T-helper 17 cell (primary cell): ENCODE results near the gene DNAH9. TPM values are rescaled to one million over a fixed set of nuclear protein-coding genes. Genes with fewer than 3 reads are reported as not detected.
"Not testable (repeated sequence)": the region's sequence is repeated elsewhere in the genome, so short reads cannot be mapped to it uniquely, and the experiment has no call there.

Source experiments
- ATAC-seq: fragments of 150-1000 bp; cut with Tn5 transposase; 2 replicates; pipeline ENCODE4 v1.10.0; 2021; ENCODE audit warnings: mild to moderate bottlenecking, moderate library complexity
- DNase-seq, 3 donors: peaks; one replicate each; pipeline versions ENCODE4 v3.0.0 to v3.0.0-alpha.2; 2020 to 2021
- H3K9me3 ChIP-seq: one replicate; pipeline ENCODE4 v1.7.0; 2013; ENCODE audit warnings: low read length, mild to moderate bottlenecking; ENCODE audit not compliant: control insufficient read depth, poor library complexity, severe bottlenecking
- H3K27ac Mint-ChIP-seq: one replicate; pipeline ENCODE4 v1.8.0; 2022; ENCODE audit warnings: mild to moderate bottlenecking, moderate library complexity, mixed read lengths
- H3K27me3 Mint-ChIP-seq: one replicate; pipeline ENCODE4 v1.8.0; 2022; ENCODE audit warnings: mixed read lengths
- H3K36me3 Mint-ChIP-seq: one replicate; pipeline ENCODE4 v1.8.0; 2022; ENCODE audit warnings: low read depth, mixed read lengths
- H3K4me1 Mint-ChIP-seq: one replicate; pipeline ENCODE4 v1.8.0; 2022; ENCODE audit warnings: mild to moderate bottlenecking, mixed read lengths
- H3K4me3 Mint-ChIP-seq: one replicate; pipeline ENCODE4 v1.8.0; 2022; ENCODE audit warnings: mild to moderate bottlenecking, moderate library complexity, mixed read lengths
- total RNA-seq, 4 donors: library from RNA in 2 of 4; stranded (reverse) in 2 of 4; gene quantifications; one replicate each; pipeline ENCODE4 v1.2.3 and lab custom pipeline; 2022 to 2026

DNAH9 gene
- total RNA-seq, 2 donors from 2014 or later: not detected

DNA sequence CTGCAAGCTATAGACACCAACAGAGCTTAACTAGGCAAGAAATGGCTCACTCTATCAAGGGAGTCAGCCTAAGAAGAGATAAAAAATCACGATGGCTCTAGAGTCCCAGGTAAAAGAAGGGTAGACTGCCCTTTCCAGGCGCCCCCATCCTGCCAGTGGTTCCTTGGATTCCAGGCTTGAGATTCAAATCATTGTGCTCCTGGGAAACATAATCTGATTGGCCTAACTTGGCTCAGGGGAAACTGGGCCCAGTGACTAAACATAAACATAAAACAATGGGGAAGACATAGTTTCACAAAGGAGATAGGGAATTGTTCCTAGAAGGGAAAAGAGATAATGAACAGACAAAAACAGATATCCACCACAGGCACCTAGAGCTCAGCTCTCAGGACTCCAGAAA lies 342.6 kb downstream of the DNAH9 start:
- peaks cover 2% of the 10 kb centered on the region for H3K36me3 Mint-ChIP-seq
- no peak for ATAC-seq
- no peak overlapping the region for H3K27ac Mint-ChIP-seq
- H3K4me1 Mint-ChIP-seq: no peaks in the 10 kb centered on the region
- H3K9me3 ChIP-seq: no peaks in the 10 kb centered on the region
- DNase-seq: no peak
- peaks cover 8% of the 10 kb centered on the region for H3K27me3 Mint-ChIP-seq
- H3K4me3 Mint-ChIP-seq: no peak overlapping the region

DNA sequence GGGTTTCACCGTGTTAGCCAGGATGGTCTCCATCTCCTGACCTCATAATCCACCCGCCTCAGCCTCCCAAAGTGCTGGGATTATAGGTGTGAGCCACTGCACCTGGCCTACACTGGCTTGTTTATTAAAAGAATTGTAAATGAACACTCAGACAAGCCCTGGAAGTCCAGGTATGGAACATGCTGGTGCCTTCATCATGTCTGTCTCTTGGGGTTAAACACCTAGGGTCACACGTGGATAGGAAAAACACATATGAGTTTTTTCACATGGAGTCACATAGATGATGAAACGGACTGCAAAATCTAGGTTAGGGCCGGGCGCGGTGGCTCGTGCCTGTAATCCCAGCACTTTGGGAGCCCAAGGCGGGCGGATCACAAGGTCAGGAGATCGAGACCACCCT lies 344.8 kb downstream of the DNAH9 start:
- DNase-seq, H3K4me3 Mint-ChIP-seq, H3K4me1 Mint-ChIP-seq, H3K9me3 ChIP-seq, H3K36me3 Mint-ChIP-seq, H3K27me3 Mint-ChIP-seq, H3K27ac Mint-ChIP-seq, ATAC-seq: not testable (repeated sequence)

GRCh38 chr17:11943759-11944347 lies 345.6 kb downstream of the DNAH9 start:
- Mint-ChIP-seq H3K27me3 (no peaks in the 10 kb centered on the region), H3K4me1 (no peaks in the 10 kb centered on the region), H3K36me3 (no peaks in the 10 kb centered on the region), H3K27ac (no peak overlapping the region), H3K4me3 (no peak overlapping the region)
- no peak for ATAC-seq
- H3K9me3 ChIP-seq: no peaks in the 10 kb centered on the region
- DNase-seq: no peak

DNA sequence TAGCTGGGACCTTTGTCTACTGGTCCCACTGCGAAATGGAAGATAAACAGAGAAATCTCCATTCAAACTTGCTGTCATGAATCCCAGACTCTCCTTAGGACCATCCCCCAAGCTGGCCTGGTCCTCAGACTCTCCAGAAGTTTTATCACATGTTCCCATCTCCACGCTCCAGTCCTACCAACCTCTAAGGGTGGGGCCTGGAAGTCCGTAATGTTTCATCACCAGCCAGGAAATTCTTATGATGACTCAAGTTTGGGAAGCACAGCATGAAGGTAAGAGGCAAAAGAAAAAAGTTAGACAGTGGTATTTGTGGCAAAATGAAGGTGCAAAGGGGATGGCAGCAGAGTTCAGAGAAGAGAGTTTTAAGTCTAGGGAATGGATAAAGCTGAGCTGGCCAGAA lies 346.3 kb downstream of the DNAH9 start:
- Mint-ChIP-seq H3K36me3 (no peaks in the 10 kb centered on the region), H3K4me3 (no peak overlapping the region), H3K27me3 (no peaks in the 10 kb centered on the region), H3K27ac (no peak overlapping the region), H3K4me1 (no peaks in the 10 kb centered on the region)
- no peak for ATAC-seq
- no peak for DNase-seq
- H3K9me3 ChIP-seq: no peaks in the 10 kb centered on the region

DNA sequence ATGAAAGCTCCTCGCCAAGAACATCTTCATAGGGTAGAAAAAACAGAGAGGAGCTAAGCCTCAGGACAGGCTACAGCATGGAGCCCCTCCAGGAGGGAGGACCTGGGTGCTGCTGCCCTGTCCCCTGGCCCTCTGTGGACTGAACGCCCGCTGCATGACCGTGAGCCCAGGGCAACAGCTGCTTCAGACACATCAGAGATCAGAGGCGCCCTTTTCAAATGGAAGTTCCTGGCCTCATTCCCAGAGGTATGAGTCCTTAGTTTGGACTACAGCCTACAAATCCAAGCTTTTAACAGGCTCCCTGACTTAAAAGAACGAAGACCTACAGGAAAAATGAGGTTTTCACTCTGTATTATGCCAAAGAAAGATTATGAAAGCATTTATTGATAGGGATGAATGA lies 350.5 kb downstream of the DNAH9 start:
- Mint-ChIP-seq H3K36me3 (peaks cover 4% of the 10 kb centered on the region), H3K4me3 (no peak overlapping the region)
- no peak for ATAC-seq

DNA sequence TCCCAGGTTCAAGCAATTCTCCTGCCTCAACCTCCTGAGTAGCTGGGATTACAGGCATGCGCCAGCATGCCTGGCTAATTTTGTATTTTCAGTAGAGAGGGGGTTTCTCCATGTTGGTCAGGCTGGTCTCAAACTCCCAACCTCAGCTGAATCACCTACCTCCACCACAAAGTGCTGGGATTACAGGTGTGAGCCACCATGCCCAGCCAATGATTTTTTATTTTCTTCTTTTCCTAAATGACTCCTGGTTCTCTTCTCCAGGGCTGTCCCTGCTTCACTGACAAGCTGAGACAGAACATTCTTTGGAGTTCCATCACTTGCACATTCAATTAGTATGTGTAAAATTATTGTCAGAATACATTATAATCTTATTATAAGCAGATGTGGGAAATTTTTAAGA lies 351.3 kb downstream of the DNAH9 start:
- not testable (repeated sequence) for H3K4me1 Mint-ChIP-seq, DNase-seq, H3K36me3 Mint-ChIP-seq, H3K4me3 Mint-ChIP-seq, H3K9me3 ChIP-seq, ATAC-seq, H3K27me3 Mint-ChIP-seq, H3K27ac Mint-ChIP-seq

More for the DNA sequence above, 350.5 kb downstream of the DNAH9 start:
- no peak for DNase-seq
- H3K4me1 Mint-ChIP-seq: no peaks in the 10 kb centered on the region
- H3K27ac Mint-ChIP-seq: no peak overlapping the region
- peaks cover 3% of the 10 kb centered on the region for H3K9me3 ChIP-seq
- no peaks in the 10 kb centered on the region for H3K27me3 Mint-ChIP-seq

GRCh38 chr17:11950771-11951519 lies 352.7 kb downstream of the DNAH9 start:
- Mint-ChIP-seq H3K4me3 (peak overlapping the region; percentile 13), H3K36me3 (peaks cover 6% of the 10 kb centered on the region), H3K27ac (no peak overlapping the region), H3K4me1 (no peaks in the 10 kb centered on the region), H3K27me3 (no peaks in the 10 kb centered on the region)
- H3K9me3 ChIP-seq: peaks cover 3% of the 10 kb centered on the region
- ATAC-seq (no peak), DNase-seq (no peak)

GRCh38 chr17:11952610-11953009 lies 354.3 kb downstream of the DNAH9 start:
- H3K9me3 ChIP-seq: peaks cover 3% of the 10 kb centered on the region
- Mint-ChIP-seq H3K27me3 (no peaks in the 10 kb centered on the region), H3K4me1 (no peaks in the 10 kb centered on the region), H3K4me3 (no peak overlapping the region), H3K36me3 (peaks cover 8% of the 10 kb centered on the region), H3K27ac (no peak overlapping the region)
- no peak for ATAC-seq
- DNase-seq: no peak

GRCh38 chr17:11953924-11954323 lies 355.7 kb downstream of the DNAH9 start:
- Mint-ChIP-seq H3K27me3 (no peaks in the 10 kb centered on the region), H3K4me1 (no peaks in the 10 kb centered on the region), H3K36me3 (peaks cover 8% of the 10 kb centered on the region), H3K4me3 (no peak overlapping the region), H3K27ac (no peak overlapping the region)
- ATAC-seq: no peak
- DNase-seq: no peak
- peaks cover 5% of the 10 kb centered on the region for H3K9me3 ChIP-seq

DNA sequence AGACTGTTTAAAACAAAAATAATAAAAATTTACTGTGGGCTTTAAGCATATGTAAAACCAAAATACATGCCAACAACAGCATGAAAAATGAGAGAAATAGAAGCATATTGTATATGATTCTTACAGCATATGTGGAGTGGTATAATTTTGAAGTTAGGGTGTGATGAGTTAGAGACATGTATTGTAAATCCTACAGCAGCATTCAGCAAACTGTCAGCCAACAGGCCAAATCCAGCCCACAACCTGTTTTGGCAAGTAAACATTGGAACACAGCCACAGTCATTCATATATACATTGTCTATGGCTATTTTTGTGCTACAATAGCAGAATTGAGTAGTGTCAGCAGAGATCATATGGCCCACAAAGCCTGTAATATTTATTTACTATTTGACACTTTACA lies 356.7 kb downstream of the DNAH9 start:
- Mint-ChIP-seq H3K27ac (no peak overlapping the region), H3K27me3 (no peaks in the 10 kb centered on the region), H3K4me3 (no peak overlapping the region), H3K4me1 (no peaks in the 10 kb centered on the region), H3K36me3 (peaks cover 8% of the 10 kb centered on the region)
- peaks cover 5% of the 10 kb centered on the region for H3K9me3 ChIP-seq
- DNase-seq (no peak), ATAC-seq (no peak)

DNA sequence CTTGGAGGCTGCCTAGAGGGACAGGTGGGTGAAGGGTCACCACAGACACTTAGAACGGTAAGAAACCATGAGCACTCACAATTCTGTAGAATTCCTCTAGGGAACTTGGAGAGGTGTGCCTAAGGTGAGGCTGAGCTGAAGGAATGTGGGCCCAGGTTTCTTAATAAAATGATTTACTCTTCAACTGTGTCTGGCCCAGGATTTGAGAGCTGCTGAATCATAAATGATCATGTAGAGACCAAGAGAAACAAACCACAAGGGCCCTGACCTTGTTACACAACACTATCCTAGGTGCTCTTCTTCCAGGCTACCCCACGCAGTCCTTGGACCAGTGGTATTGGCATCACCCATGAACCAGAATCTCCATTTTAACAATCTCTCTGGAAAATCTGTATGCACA lies 371.3 kb downstream of the DNAH9 start:
- DNase-seq: no peak
- Mint-ChIP-seq H3K27me3 (no peaks in the 10 kb centered on the region), H3K27ac (no peak overlapping the region), H3K4me3 (no peak overlapping the region), H3K4me1 (no peaks in the 10 kb centered on the region), H3K36me3 (peaks cover 2% of the 10 kb centered on the region)
- H3K9me3 ChIP-seq: peaks cover 5% of the 10 kb centered on the region
- no peak for ATAC-seq

DNA sequence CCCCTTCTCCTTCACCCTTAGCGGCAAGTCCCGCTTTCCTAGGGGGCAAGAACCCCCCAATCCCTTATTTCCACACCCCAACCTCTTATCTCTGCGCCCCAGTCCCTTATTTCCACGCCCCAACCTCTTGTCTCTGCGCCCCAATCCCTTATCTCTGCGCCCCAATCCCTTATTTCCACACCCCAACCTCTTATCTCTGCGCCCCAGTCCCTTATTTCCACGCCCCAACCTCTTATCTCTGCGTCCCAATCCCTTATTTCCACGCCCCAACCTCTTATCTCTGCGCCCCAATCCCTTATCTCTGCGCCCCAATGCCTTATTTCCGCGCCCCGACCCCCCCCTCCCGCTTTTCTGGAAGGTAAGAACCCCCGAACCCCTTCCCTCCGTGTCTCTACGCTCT lies 374.5 kb downstream of the DNAH9 start:
- H3K4me3 Mint-ChIP-seq, H3K4me1 Mint-ChIP-seq, DNase-seq, H3K27ac Mint-ChIP-seq, H3K9me3 ChIP-seq, H3K36me3 Mint-ChIP-seq, H3K27me3 Mint-ChIP-seq, ATAC-seq: not testable (repeated sequence)

DNA sequence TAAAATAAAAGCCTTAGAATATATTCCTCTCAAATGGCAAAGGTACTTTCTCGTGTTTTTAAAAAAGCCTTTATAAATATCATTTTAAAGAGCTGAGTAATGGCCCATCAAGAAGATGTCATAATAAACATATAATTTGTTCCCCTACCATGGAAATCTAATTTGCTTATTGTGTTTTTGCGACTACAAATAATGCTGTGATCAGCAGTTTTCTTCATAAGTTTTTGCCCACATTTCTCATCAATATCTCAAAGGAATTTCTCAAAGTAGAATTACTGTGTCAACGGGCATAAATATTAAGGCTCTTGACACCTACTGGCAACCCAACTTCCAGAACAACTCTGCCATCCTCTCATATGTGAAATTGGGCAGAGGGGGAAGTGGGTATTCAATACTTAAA lies 381.5 kb downstream of the DNAH9 start:
- no peak for ATAC-seq
- Mint-ChIP-seq H3K4me3 (no peak overlapping the region), H3K36me3 (peaks cover 25% of the 10 kb centered on the region)

DNA sequence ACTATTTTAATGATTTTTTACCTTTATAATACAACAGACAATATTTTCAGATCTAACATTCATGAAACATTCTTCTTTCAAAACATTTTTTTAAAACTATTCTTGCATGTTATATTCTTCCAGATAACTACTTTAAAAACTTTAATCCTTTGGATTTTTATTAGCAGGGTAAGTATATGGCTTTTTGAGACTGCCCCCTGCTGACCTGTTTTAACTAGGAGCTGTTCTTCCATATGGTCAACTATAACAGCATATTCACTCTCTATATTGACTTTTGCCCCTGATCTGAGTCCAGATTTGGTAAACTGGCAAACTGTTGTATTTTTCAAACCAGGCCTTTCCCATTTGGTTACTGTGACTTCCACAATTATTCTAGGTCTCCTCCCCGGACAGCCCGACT lies 382.5 kb downstream of the DNAH9 start:
- Mint-ChIP-seq H3K27me3 (no peaks in the 10 kb centered on the region), H3K36me3 (peaks cover 21% of the 10 kb centered on the region), H3K27ac (no peak overlapping the region), H3K4me1 (peaks cover 7% of the 10 kb centered on the region), H3K4me3 (no peak overlapping the region)
- no peaks in the 10 kb centered on the region for H3K9me3 ChIP-seq
- DNase-seq (no peak), ATAC-seq (no peak)

More for the DNA sequence above, 381.5 kb downstream of the DNAH9 start:
- Mint-ChIP-seq H3K4me1 (peaks cover 7% of the 10 kb centered on the region), H3K27me3 (no peaks in the 10 kb centered on the region), H3K27ac (no peak overlapping the region)
- no peak for DNase-seq
- no peaks in the 10 kb centered on the region for H3K9me3 ChIP-seq
